ENCODE measurements around the gene CD46.

- TF ChIP-seq CTCF (conservative IDR thresholded peaks at IDR 0.05) (no peak), EZH2 (IDR thresholded peaks at IDR 0.05; ENCODE audit: low read depth) (no peak)
These were observed 77.7 kb downstream of the CD46 start for GRCh38 chr1:207829576-207829975.
